IMR-90 (cell line): ENCODE results near the gene SPATA32. TPM values are rescaled to one million over a fixed set of nuclear protein-coding genes. Genes with fewer than 3 reads are reported as not detected.
A peak's percentile ranks its signal among the peaks of the same experiment; 100 is the strongest.

Experiments used
- ATAC-seq: fragments of 200-7000 bp; cut with Tn5 transposase; 2 replicates; pipeline ENCODE4 v1.9.1; 2020; ENCODE audit warnings: low read depth, mild to moderate bottlenecking, moderate library complexity
- BruUV-seq: library from RNA; stranded (reverse); fragments of 400-500 nt; replicated peaks from 2 replicates; lab custom pipeline; 2021; lab: Mats Ljungman, UMichigan
- CTCF ChIA-PET: fragments of 300-600 bp; formaldehyde crosslinking; extraction: SDS; loops from one replicate; lab custom pipeline; 2021; ENCODE audit warnings: antibody characterized with exemption; lab: Yijun Ruan, JAX
- POLR2A ChIA-PET: fragments of 300-600 bp; sonication (Branson Sonifier 250); formaldehyde crosslinking; loops from one replicate; lab custom pipeline; 2022; ENCODE audit warnings: antibody characterized with exemption; ENCODE audit not compliant: unreplicated experiment; lab: Charles Lee
- DNase-seq: peaks from one replicate; pipeline ENCODE4 v3.0.0; 2013
- H2AFZ ChIP-seq: replicated peaks from 2 replicates; pipeline ENCODE3; 2013; ENCODE audit warnings: low read length, mild to moderate bottlenecking; ENCODE audit not compliant: poor library complexity
- H2AK5ac ChIP-seq: 2 replicates; pipeline ENCODE4 v1.6.1; 2013; ENCODE audit warnings: low read depth, low read length, inconsistent platforms
- H2AK9ac ChIP-seq: replicated peaks from 2 replicates; pipeline ENCODE3; 2013; ENCODE audit warnings: mild to moderate bottlenecking, low read depth, low read length, moderate library complexity; ENCODE audit not compliant: poor library complexity
- H2BK120ac ChIP-seq: 2 replicates; pipeline ENCODE4 v1.6.1; 2013; ENCODE audit warnings: low read depth, low read length, inconsistent platforms
- H2BK15ac ChIP-seq: 3 replicates; pipeline ENCODE4 v1.6.1; 2013; ENCODE audit warnings: low read depth, low read length, inconsistent platforms
- H2BK20ac ChIP-seq: 2 replicates; pipeline ENCODE4 v1.6.1; 2013; ENCODE audit warnings: low read depth, mild to moderate bottlenecking, inconsistent platforms, low read length, moderate library complexity
- H2BK5ac ChIP-seq: 2 replicates; pipeline ENCODE4 v1.6.1; 2013; ENCODE audit warnings: mild to moderate bottlenecking, low read depth, low read length, inconsistent platforms; ENCODE audit not compliant: poor library complexity, severe bottlenecking
- H3K14ac ChIP-seq: replicated peaks from 2 replicates; pipeline ENCODE4 v1.6.1; 2013; ENCODE audit warnings: low read depth, low read length, inconsistent platforms
- H3K18ac ChIP-seq: 2 replicates; pipeline ENCODE4 v1.6.1; 2013; ENCODE audit warnings: low read depth, low read length, control low read depth
- H3K23ac ChIP-seq: 2 replicates; pipeline ENCODE4 v1.6.1; 2013; ENCODE audit warnings: low read depth, low read length, inconsistent platforms
- H3K27ac ChIP-seq: 2 replicates; pipeline ENCODE4 v1.5.1; 2013; ENCODE audit warnings: mild to moderate bottlenecking, control low read depth, low read length; ENCODE audit not compliant: insufficient read depth
- H3K27me3 ChIP-seq: 2 replicates; pipeline ENCODE4 v1.6.1; 2013; ENCODE audit warnings: low read length; ENCODE audit not compliant: control insufficient read depth, insufficient read depth
- H3K36me3 ChIP-seq: 2 replicates; pipeline ENCODE4 v1.6.1; 2013; ENCODE audit warnings: low read length, mixed read lengths; ENCODE audit not compliant: control insufficient read depth, insufficient read depth
- H3K4ac ChIP-seq: 2 replicates; pipeline ENCODE4 v1.6.1; 2013; ENCODE audit warnings: low read depth, low read length, inconsistent platforms
- H3K4me1 ChIP-seq: 2 replicates; pipeline ENCODE4 v1.6.1; 2013; ENCODE audit warnings: low read length, mixed read lengths; ENCODE audit not compliant: control insufficient read depth, insufficient read depth
- H3K4me2 ChIP-seq: 2 replicates; pipeline ENCODE4 v1.6.1; 2013; ENCODE audit warnings: low read depth, mild to moderate bottlenecking, control low read depth, low read length, moderate library complexity
- H3K4me3 ChIP-seq: 2 replicates; pipeline ENCODE4 v1.5.1; 2013; ENCODE audit warnings: low read depth, mild to moderate bottlenecking, control low read depth, low read length, moderate library complexity; ENCODE audit not compliant: insufficient read depth
- H3K56ac ChIP-seq: 2 replicates; pipeline ENCODE4 v1.6.1; 2013; ENCODE audit warnings: low read length, inconsistent platforms; ENCODE audit not compliant: insufficient read depth; ENCODE audit errors: extremely low read depth
- H3K79me1 ChIP-seq, 2 experiments: 2 replicates each; pipeline ENCODE4 v1.6.1; 2013; ENCODE audit warnings: low read length in 2 of 2, inconsistent platforms in 1 of 2, low read depth in 1 of 2
- H3K9ac ChIP-seq: 2 replicates; pipeline ENCODE4 v1.6.1; 2013; ENCODE audit warnings: low read depth, low read length, control low read depth
- H3K9me1 ChIP-seq: 2 replicates; pipeline ENCODE4 v1.6.1; 2013; ENCODE audit warnings: low read length, inconsistent platforms; ENCODE audit not compliant: insufficient read depth
- H3K9me3 ChIP-seq: 2 replicates; pipeline ENCODE4 v1.6.1; 2013; ENCODE audit warnings: low read length; ENCODE audit not compliant: control insufficient read depth, insufficient read depth
- H4K20me1 ChIP-seq: 2 replicates; pipeline ENCODE4 v1.6.1; 2013; ENCODE audit warnings: low read length, inconsistent platforms; ENCODE audit not compliant: insufficient read depth
- H4K5ac ChIP-seq: 2 replicates; pipeline ENCODE4 v1.6.1; 2013; ENCODE audit warnings: mild to moderate bottlenecking, low read depth, low read length, control low read depth
- H4K8ac ChIP-seq, 2 experiments: 2 replicates each; pipeline ENCODE4 v1.6.1; 2013; ENCODE audit warnings: low read depth in 2 of 2, low read length in 2 of 2, control low read depth in 1 of 2, inconsistent platforms in 1 of 2
- H4K91ac ChIP-seq: 2 replicates; pipeline ENCODE4 v1.6.1; 2013; ENCODE audit warnings: low read depth, low read length, inconsistent platforms; ENCODE audit not compliant: insufficient read depth
- BHLHE40 ChIP-seq: fragments of 150-350 bp; IDR thresholded peaks from 2 replicates; pipeline ENCODE4 v1.6.1; 2016; ENCODE audit warnings: mild to moderate bottlenecking, low read depth, low read length
- CEBPB ChIP-seq: IDR thresholded peaks from 2 replicates; pipeline ENCODE4 v1.6.1; 2012; ENCODE audit warnings: low read depth, low read length, improper control_type of control experiment
- CHD1 ChIP-seq: IDR thresholded peaks from 2 replicates; pipeline ENCODE4 v1.6.1; 2012; ENCODE audit warnings: low read depth, low read length, improper control_type of control experiment
- FOS ChIP-seq: fragments of 150-350 bp; IDR thresholded peaks from 2 replicates; pipeline ENCODE4 v1.6.1; 2016; ENCODE audit warnings: low read depth, low read length
- MAFK ChIP-seq: IDR thresholded peaks from 2 replicates; pipeline ENCODE4 v1.6.1; 2012; ENCODE audit warnings: low read depth, low read length, improper control_type of control experiment
- MXI1 ChIP-seq: IDR thresholded peaks from 2 replicates; pipeline ENCODE4 v1.6.1; 2012; ENCODE audit warnings: low read depth, mild to moderate bottlenecking, low read length, moderate library complexity, borderline replicate concordance
- POLR2A ChIP-seq: IDR thresholded peaks from 2 replicates; pipeline ENCODE4 v1.6.1; 2012; ENCODE audit warnings: mild to moderate bottlenecking, low read depth, low read length
- RAD21 ChIP-seq: IDR thresholded peaks from 2 replicates; pipeline ENCODE4 v1.6.1; 2012; ENCODE audit warnings: low read length, improper control_type of control experiment
- RCOR1 ChIP-seq: IDR thresholded peaks from 2 replicates; pipeline ENCODE4 v1.6.1; 2012; ENCODE audit warnings: mild to moderate bottlenecking, low read length, improper control_type of control experiment; ENCODE audit not compliant: insufficient replicate concordance
- SMC3 ChIP-seq: fragments of 150-350 bp; IDR thresholded peaks from 2 replicates; pipeline ENCODE4 v1.6.1; 2016; ENCODE audit warnings: low read depth, mild to moderate bottlenecking, antibody characterized with exemption, low read length, moderate library complexity
- WGBS, 2 experiments: methylation state at CpG; one replicate each; pipeline versions ENCODE4 v1.1.5 to v1.1.7; 2013; ENCODE audit warnings: missing lambda C conversion rate in 2 of 2; ENCODE audit not compliant: insufficient read length in 1 of 2; ENCODE audit errors: extremely low coverage in 2 of 2; 5-methylcytosine and 5-hydroxymethylcytosine counted together
- dilution Hi-C: fragments of 300-500 bp; cut with HindIII; formaldehyde crosslinking; loops from one replicate; pipeline ENCODE4 v1.14.3; 2018; ENCODE audit warnings: low sequenced_read_pairs; ENCODE audit not compliant: unreplicated experiment
- in situ Hi-C: fragments of 300-500 bp; cut with MboI; formaldehyde crosslinking; loops from 3 replicates; pipeline ENCODE4 v1.14.3; 2019; ENCODE audit warnings: low sequenced_read_pairs, inconsistent platforms, mixed read lengths
- intact Hi-C: fragments of 100-400 bp; cut with micrococcal nuclease; formaldehyde crosslinking; loops from 2 replicates; pipeline ENCODE4 v1.10.0; 2022
- polyA plus RNA-seq, 3 experiments: library from polyadenylated mRNA; depleted of rRNA; stranded (reverse); fragments of >200 nt; gene quantifications; 2 replicates each; pipeline ENCODE4 v1.2.3, GENCODE V29; 2012; ENCODE audit warnings: low replicate concordance in 1 of 3
- total RNA-seq: library from RNA; depleted of rRNA; stranded (reverse); fragments of >200 nt; gene quantifications from 2 replicates; pipeline ENCODE4 v1.2.3, GENCODE V29; 2012
- TF ChIP-seq, protein P1 (sequence below): fragments of 150-350 bp; IDR thresholded peaks from 2 replicates; pipeline ENCODE4 v1.6.1; 2017; ENCODE audit warnings: mild to moderate bottlenecking, antibody characterized with exemption, low read length, low read depth
- TF ChIP-seq, protein P2 (sequence below): conservative IDR thresholded peaks from 2 replicates; pipeline ENCODE4 v1.5.1; 2012; ENCODE audit warnings: mild to moderate bottlenecking, low read depth, low read length, improper control_type of control experiment
- TF ChIP-seq, protein P3 (sequence below): fragments of 150-350 bp; IDR thresholded peaks from 2 replicates; pipeline ENCODE4 v1.6.1; 2016; ENCODE audit warnings: low read depth, mild to moderate bottlenecking, low read length, moderate library complexity, borderline replicate concordance

SPATA32 gene
- total and polyA plus RNA-seq, 2 of the 4 experiments (the other 2 are of a cell fraction) = 0.18 TPM; not detected in 1

DNA sequence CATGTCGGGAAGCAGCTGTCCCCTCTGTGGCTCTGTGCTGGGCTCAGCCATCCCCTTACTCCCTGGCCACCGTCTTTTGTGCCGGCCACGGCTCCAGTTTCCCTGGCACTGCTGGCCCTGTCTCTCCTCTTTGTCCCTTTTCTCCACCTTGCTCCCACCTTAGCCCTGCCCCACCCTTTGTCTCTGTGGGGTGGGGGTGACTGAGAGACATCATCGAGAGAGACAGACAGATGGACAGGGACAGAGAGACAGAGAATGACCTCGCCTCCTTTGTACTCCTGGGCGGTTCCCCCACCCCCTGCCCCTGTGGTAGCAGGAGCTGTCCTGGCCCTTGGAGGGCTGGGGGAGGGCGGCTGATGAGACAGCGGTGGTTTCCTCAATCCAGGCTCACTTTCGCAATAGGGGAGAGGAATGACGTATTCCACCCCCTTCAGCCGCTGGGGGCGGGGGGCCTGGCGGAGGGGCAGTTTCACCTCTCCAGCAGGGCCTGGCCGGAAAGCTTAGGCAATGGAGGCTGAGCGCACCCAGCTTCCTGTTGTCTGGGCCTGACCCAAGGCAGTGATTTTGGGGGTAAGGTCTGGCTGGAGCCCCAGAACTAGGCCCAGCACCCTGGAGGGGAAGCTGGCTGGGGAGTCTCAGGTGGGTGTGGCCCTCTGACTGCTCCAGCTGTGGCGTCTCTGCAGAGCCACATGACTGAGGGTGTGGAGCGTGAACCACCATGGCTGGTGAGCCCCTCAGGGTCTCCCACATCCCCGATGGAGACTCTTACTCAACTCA lies 32.9 kb downstream of the SPATA32 start:
- H3K27ac ChIP-seq = peak overlapping the region; percentile 91
- CTCF ChIA-PET = interaction anchor here (0.5 to 1.3 kb wide), 5 partner anchors 10 to 170 kb away, joined by 3 to 8 read pairs (median 4); partner anchors contain the start of gene ACBD4
- no TSS peak for BruUV-seq
- TF ChIP-seq POLR2A = peak; percentile 37; the same call in 1 of the 2 replicates
- no peak for TF ChIP-seq MAFK
- TF ChIP-seq, protein P1, sequence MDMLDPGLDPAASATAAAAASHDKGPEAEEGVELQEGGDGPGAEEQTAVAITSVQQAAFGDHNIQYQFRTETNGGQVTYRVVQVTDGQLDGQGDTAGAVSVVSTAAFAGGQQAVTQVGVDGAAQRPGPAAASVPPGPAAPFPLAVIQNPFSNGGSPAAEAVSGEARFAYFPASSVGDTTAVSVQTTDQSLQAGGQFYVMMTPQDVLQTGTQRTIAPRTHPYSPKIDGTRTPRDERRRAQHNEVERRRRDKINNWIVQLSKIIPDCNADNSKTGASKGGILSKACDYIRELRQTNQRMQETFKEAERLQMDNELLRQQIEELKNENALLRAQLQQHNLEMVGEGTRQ = no peak
- TF ChIP-seq BHLHE40 = peak; percentile 15; the same call in 1 of the 2 replicates
- TF ChIP-seq, protein P2, sequence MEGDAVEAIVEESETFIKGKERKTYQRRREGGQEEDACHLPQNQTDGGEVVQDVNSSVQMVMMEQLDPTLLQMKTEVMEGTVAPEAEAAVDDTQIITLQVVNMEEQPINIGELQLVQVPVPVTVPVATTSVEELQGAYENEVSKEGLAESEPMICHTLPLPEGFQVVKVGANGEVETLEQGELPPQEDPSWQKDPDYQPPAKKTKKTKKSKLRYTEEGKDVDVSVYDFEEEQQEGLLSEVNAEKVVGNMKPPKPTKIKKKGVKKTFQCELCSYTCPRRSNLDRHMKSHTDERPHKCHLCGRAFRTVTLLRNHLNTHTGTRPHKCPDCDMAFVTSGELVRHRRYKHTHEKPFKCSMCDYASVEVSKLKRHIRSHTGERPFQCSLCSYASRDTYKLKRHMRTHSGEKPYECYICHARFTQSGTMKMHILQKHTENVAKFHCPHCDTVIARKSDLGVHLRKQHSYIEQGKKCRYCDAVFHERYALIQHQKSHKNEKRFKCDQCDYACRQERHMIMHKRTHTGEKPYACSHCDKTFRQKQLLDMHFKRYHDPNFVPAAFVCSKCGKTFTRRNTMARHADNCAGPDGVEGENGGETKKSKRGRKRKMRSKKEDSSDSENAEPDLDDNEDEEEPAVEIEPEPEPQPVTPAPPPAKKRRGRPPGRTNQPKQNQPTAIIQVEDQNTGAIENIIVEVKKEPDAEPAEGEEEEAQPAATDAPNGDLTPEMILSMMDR = 0 out of 2 replicates have a peak, but pooled peaks have one; percentile 3
- TF ChIP-seq MXI1 = no peak
- TF ChIP-seq SMC3 = peak; percentile 21; the same call in 1 of the 2 replicates
- TF ChIP-seq FOS = peak; percentile 80
- TF ChIP-seq, protein P3, sequence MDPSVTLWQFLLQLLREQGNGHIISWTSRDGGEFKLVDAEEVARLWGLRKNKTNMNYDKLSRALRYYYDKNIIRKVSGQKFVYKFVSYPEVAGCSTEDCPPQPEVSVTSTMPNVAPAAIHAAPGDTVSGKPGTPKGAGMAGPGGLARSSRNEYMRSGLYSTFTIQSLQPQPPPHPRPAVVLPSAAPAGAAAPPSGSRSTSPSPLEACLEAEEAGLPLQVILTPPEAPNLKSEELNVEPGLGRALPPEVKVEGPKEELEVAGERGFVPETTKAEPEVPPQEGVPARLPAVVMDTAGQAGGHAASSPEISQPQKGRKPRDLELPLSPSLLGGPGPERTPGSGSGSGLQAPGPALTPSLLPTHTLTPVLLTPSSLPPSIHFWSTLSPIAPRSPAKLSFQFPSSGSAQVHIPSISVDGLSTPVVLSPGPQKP = no peak
- 0 out of 2 replicates have a peak, but pooled peaks have one; percentile 16 for TF ChIP-seq RAD21
- peak; percentile 100 for TF ChIP-seq CEBPB
- peak; percentile 40 for TF ChIP-seq RCOR1
- no peak for TF ChIP-seq CHD1

More for the DNA sequence above, 32.9 kb downstream of the SPATA32 start:
- DNase-seq = peak; percentile 96
- peak overlapping the region; percentile 96 for H4K5ac ChIP-seq
- peak overlapping the region; percentile 32 for H3K56ac ChIP-seq
- POLR2A ChIA-PET = interaction anchor here (0.8 kb wide), 1 partner anchor 80 kb away, joined by 4 read pairs; the partner anchor contains the start of gene HEXIM1
- dilution Hi-C loops = no loop called here
- H4K8ac ChIP-seq = peak overlapping the region; percentile 87 to 98
- peaks cover 0 to 28% of the 10 kb centered on the region in 2 experiments; a peak in 3 of 4 replicates for H3K79me1 ChIP-seq
- peak overlapping the region; percentile 97 for H4K91ac ChIP-seq
- peak overlapping the region; percentile 45 for H3K9ac ChIP-seq
- peak overlapping the region; percentile 92 for H2BK20ac ChIP-seq
- no peaks in the 10 kb centered on the region for H4K20me1 ChIP-seq
- peak overlapping the region; percentile 98 for H2BK120ac ChIP-seq
- H3K36me3 ChIP-seq = no peaks in the 10 kb centered on the region
- peak overlapping the region; percentile 96 for H3K14ac ChIP-seq
- peak overlapping the region; percentile 93 for H2AFZ ChIP-seq
- ATAC-seq = peak; percentile 90
- peaks cover 24% of the 10 kb centered on the region for H3K9me1 ChIP-seq
- peak overlapping the region; percentile 89 for H3K18ac ChIP-seq
- H3K23ac ChIP-seq = peak overlapping the region; percentile 74
- intact Hi-C loops = no loop called here
- H3K9me3 ChIP-seq = no peaks in the 10 kb centered on the region
- no peak overlapping the region for H3K4me3 ChIP-seq
- peak overlapping the region; percentile 85 for H2BK5ac ChIP-seq
- H3K4ac ChIP-seq = peak overlapping the region; percentile 98
- H3K27me3 ChIP-seq = no peaks in the 10 kb centered on the region
- in situ Hi-C loops = no loop called here
- H2AK5ac ChIP-seq = peak overlapping the region; percentile 99
- H3K4me2 ChIP-seq = peak overlapping the region; percentile 40
- WGBS, 2 experiments = no CpG with 5 or more reads among the region's 19 CpGs
- H2BK15ac ChIP-seq = peak overlapping the region; percentile 96
- H2AK9ac ChIP-seq = peak overlapping the region; percentile 99
- H3K4me1 ChIP-seq = peaks cover 37% of the 10 kb centered on the region
